Activated CD4-positive, alpha-beta T cell treated with anti-CD3 and anti-CD28 coated beads, Interleukin-2, amount 50 U/mL, for 16 hours (primary cell): ENCODE measurements around the gene RNF212.

ENCODE experiments used
- DNase-seq: peaks from one replicate; pipeline ENCODE4 v3.0.0-alpha.2; 2020

The RNF212 gene

DNA sequence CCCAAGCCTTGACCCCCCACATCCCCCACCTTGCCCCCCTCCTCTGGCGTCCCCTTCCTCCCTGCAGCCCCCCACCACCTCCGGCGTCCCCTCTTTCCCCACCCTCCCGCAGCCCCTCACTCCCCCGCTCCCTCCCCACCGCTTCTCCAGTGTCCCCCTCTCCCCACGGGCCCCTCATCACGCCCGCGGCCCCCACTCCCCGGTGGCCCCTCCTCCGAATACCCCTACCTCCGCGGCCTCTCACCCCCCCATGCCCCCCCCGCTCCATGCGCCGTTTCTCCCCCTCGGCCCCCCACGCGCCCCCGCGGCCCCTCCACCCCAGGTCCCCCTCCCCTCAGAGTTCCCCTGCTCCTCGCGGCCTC is 562 bp downstream of the RNF212 start:
- DNase-seq, result no peak

DNA sequence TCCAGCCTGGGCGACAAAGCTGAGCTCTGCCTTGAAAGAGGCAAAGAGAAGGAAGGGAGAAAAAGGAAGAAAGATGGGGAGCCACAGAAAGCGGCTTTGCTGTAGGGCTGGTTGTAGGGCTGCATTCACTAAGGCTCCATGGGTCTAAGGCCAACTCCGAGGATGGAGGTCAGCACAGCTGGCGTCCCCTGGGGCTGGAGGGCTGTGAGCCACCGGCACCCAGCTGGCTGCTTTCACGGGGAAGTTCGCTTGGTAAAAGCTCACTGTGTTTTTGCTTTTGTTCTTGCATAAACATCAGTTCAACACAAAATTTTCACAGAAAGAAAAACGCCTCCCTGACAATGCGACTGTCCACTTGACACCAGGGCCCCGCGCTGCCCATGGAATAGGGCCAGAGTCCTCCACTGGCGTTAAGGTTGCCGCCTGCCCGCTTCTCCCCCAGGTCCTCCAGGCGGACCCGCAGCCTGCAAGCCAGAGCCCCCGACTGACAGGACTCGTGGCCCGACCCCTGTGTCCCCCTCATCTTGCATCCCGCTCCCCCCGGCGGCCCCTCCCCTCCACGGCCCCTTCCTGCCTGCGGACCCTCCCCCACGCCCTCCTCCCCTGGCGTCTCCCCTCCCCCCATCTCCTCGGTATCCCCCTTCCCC is 1.1 kb downstream of the RNF212 start:
- no peak for DNase-seq

DNA sequence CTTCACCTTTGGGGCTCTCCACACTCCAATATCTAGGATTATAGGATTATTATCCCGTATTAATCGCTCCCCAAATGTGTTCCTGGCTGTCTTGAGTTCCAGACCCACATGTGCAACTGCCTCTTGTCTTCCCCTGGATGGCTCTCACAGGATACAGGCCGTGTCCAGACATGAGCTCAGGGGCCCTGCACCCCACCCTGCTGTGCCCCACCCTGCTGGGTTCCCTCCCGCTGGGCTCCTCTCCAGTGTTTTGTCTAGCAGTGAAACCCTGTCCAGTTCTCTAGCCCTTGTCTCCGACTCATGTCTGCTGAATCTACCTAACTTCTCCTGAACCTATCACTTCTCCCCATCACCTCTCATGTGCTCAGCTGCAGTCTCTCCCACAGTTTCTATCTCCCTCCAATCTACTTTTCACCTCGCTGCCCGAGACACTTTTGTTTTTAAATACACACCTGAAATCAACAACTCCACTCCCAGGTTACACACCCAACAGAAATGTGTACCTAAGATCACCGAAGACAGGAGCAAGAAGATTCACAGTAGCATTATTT is 2.0 kb downstream of the RNF212 start:
- no peak for DNase-seq

DNA sequence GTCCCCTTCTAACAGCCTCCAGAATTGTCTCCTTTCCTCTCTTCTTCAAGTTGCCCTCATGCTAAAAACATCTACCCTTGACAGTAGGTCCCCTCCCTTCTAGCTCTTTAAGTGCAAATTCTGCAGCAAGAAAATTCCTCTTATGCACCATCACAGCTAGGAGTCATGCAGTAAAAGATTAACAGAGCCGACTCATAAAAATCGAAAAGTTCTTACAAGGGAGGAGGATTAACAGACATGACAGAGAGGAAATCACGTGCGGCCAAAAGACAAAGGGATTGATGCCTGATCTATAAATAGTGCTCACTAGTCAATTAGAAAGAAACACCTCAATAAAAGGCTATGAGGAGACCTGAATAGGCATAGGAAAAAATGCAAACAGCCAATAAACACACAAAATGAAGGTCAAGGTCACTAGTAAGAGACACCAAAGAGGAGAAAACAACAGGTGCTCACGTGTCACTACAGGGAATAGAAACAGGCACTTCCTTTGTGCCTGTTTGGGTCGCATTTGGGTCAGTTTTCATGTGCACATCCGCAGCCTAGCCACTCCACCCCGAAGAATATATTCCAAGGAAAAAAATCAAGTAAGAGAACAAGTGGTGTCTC is 3.4 kb downstream of the RNF212 start:
- no peak for DNase-seq

DNA sequence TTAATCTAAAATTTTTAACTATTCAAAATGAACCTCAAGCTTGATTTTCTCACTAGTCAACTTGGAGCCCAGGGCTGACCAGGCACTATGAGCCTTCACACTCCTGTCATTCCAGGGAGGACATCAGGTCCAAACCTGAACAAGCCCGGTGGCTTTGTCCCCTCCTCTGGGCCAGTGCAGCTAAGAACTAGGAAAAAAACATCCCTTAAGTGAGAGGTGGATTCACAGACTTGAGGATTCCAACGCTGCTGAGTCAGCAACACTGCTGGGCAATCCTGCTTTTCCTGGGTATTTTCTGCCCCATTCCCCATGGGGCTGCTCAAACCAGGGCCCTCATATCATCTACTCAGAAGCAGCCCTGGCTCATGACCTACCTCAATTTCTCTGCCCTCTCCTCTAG is 4.0 kb downstream of the RNF212 start:
- DNase-seq, result no peak

DNA sequence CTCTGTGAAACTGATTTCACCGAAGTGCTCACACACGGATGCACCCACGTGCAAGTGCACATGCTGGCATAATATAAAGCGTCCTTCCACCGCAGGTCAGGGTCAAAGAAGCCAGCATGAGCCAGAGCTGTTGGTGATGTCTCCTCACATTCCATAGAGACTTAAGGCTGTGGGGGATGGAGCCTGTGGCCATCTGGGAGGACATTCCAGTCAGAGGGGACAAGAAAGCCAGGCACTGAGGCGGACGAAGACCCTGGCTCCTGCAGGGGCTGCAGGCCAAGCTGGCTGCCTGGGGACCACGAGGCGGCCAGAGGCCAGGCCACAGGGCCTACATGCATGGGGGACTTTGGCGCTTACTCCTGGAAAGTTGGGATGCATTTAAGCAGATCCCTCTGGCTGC is 7.7 kb downstream of the RNF212 start:
- DNase-seq, result no peak

DNA sequence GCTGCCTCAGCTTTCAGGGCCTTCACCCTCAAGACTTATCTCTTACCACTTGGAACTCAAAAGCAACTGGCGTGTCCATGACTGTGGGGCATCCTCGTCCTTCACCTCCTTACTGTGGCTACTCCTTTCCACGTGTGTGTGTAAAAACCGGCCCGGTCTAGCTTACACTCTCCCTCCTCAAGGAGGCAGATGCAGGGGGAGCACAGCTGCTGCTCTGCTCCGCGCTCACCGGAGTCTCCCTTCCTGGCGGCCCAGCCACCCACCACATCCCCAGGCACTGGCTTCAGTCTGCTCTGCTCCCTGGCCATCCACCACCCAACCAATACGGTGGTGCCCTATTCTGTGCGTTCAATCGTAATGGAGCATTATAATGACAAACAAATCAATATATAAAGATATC is 8.3 kb downstream of the RNF212 start:
- no peak for DNase-seq

DNA sequence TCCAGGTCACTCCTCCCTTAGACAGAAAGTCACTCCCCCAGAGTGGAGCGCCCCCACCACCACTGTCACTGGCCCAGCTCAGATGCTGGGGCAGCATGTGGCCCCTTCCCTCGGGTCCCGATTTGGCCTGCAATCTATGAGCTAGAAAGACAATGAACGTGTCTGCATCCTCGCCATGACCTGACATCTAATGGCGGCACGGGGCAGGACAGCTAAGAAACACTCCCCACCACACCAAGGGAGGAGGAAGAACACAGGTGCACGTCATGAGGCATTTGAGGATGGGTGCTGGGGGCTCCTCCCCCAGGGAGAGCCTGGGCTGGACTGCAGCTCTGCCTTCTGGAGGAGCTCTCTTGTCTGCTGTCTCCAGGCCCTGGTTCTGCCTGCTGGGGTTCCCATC is 8.7 kb downstream of the RNF212 start:
- DNase-seq, result no peak

DNA sequence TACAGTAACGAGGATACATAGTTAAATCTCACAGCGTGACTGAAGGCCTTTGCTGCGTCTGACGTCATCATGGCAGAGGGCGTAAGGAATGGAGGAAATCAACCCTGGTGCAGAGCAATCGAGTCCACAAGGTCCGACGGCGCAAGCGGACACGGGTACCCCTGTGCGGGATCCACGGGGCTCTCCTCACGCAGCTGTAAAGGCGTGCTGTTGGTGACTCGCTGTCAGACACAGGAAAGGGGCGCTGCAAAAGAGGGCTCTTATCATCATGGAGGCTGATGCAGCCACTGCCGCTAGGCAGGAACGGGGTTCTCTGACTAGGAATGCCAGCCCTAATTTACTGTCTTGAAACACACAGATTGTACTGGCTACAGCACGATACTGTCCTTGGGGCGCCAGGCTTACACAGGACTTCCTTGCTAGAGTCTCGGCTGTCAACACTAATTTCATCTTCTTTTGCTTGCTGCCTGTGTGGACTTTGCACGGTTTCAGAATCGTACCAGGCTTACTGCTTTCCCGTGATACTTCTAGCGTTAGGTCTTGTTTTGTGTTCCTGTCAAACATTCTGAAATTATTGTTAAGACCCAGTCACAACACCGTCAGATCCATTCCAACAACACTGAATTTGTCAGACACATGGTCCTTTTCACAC is 13.6 kb downstream of the RNF212 start:
- DNase-seq, result no peak

DNA sequence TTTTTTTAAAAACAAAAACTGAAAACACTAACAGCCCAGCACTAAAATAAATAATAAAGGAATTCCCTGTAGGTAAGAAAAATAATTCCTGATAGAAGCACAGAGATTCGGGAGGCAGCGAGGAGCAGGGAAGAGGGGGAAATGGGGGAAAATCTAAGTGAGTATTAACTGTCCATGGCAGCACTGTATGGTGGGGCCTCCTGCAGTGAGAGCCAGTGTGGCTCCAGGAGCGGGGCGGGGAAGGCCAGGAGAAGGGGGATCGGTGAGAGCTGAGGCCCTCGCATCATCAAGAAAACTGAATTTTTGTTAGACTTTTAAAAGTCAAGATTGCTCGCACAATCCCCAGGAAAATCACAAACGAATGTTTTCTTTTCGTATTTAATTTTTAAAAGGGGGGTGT is 14.1 kb downstream of the RNF212 start:
- no peak for DNase-seq

DNA sequence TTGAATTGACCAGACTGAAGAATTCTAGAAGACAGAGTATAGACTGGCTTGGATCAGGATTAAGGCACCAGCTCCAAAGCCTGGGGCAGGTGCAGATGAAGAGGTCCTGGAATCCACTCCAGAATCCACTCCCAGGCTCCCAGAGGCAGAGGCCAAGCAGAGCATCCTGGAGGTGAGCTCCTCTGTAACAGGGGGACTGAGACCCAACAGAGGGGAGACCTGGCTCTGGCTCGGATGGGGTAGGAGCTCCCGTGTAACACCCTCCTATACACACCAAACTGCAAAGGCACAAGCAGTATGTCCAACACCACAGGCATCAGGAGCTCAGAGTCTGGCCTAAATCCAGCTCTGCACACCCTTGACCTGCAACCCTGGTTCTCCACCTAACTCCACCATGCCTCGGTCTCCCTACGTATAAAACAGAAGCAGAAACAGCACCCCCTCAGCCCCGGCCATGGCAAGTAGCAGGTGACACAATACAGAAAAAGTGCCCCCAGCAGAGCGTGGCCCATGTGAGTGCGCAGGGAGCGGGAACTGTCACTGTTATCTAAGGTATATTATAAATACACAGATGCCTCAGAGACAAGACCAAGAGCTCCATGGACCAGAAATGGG is 14.9 kb downstream of the RNF212 start:
- no peak for DNase-seq

DNA sequence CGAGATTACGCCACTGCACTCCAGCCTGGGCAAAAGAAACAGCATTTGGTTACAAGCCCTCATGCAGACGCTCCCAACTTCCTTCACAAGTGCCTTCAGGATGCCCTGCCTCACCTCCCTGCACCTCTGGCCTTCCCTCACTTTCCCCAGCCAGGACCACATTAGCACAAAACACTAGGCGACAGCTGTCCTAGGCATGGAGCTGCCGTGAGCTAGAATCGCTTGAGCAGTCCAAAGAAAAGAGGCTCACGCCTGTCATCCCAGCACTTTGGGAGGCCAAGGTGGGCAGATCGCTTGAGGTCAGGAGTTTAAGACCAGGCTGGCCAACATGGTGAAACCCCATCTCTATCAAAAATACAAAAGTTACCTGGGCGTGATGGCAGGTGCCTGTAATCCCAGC is 15.8 kb downstream of the RNF212 start:
- DNase-seq, result no peak

DNA sequence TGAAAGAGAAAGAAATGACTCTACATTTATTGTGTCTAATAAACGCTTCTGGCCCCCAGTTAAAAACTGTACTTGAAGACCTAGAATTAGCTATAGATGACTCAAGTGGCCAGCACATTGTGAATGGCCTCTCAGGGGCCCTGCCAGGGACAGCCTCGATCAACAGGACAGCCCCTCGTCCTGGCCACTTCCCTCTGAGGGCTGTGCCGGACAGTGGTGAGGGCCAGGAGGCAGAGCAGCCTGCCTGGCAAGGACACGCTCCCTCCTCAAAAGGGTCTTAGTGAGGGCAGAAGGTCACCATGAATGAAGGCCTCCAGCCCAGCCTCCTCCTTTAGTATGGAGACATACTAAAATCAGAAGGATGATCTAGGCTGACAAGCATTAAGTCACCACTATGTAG is 16.5 kb downstream of the RNF212 start:
- DNase-seq, result no peak

DNA sequence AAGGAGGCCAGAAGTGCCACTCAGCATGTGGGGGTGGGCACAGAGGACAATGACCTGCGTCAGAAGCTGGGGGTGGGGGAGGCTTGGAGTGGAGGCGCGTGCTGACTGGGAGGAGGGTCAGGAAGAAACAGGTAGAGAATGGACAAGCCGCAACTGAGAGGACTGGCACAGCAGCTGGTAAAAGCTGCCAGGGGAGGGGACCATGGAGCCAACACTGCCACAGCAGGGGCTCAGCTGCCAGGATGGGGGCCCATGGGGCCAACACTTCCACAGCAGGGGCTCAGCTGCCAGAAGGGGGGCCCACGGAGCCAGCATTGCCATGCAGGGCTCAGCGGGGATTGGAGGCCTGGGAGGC is 19.1 kb downstream of the RNF212 start:
- DNase-seq, result no peak

DNA sequence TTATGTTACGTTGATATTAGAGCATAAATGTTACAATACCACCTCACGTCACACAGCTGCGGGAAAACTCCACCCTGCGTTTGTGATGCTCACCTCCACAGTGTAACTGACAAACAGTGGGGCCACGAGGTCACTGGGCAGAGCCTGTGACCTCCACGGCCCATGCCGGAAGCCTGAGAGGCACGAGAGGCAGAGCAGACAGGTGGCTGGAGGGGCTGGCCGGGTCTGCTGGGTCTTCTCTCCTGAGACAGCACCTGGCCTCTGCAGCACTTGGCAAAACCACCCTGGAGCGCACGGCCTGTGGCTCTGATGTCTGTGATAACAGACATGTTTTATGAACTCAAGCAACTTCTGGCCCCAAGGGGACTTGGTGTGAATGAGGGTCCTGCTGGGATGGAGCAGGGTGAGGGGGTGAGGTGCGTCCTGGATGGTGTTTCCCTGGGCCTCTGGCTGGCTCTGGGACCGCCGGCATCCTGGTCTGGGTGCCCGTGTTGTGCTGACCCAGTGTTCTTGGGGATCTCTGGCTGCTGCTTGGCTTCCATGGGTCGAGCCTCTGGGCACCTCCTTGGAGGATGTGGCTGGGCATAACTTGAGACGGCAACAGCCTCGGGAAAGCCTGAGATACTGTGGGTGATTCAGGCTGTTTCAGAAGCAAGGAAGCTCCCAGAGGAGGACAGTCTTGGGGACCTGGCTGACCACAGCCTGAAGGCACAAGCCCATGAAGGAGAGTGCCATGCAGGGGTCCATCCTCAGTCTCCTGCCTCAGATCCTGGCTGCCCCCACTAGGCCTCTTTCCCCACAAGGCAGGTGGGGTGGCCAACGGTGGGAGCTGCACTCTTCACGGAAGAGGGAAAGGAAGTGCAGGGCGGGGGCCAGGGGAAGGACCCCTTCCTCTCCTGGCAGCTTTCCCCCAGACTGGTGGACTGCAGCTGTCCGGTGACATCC is 19.7 kb downstream of the RNF212 start:
- no peak for DNase-seq

DNA sequence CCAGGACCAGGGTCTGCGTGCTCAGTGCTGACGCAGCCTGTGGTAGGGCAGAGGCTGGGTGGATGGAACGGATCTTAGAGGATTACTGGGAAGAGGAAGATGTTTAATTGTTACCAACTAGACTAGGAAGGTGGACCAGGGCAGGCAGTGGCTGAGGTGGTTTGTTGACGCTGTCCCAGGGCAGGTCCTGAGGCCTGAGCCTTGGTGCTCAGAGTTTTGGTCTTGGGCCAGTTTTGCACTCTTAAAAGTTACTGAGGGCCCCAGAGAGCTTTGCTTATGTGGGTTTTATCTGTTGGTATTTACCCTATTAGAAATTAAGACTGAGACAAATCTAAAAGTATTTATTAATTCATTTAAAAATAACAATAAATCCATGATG is 20.4 kb downstream of the RNF212 start:
- DNase-seq, result no peak

DNA sequence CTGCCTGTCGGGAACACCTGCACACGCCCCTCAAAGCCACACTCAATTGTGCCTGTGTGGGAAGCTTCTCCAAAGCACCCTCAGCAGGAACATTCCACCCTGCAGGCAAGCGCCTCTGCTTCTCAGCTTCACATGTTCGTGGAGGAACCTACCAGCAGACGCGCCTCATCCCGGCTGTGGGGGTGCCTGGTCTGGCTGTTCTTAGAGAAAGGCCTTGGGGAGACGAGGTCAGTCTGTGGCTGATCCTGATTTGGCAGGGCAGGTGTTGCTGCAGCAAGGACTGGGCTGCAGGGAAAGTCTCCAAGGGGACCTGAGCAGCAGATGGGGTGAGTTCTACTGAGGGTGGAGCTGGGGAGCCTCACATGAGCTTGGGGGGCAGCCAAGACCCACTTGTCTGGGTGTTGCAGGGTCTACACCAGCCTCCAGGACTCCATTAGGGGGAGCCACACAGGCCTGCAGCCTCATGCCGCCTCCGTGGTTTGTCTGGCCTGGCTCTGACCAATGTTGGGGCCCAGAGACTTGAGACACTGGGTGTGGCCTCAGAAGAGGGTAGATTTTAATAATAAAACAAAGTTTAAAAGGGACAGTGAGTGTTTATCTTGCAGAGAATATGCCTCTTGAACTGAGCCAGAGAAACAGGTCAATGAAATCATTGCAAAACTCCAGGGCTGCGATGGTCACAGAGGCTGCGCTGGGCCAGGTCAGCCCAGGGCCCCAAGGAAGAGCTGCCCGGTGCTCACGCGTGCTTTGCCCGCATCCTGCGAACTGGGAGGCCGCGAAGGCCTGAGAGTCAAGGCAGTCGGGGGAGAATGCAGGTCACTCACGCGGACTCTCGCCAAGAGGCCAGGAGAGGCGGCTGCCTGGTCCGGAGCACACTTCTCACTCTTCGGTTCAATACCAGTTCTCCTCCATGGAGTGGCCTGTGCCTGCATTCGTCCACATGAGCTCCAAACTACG is 21.1 kb downstream of the RNF212 start:
- no peak for DNase-seq

DNA sequence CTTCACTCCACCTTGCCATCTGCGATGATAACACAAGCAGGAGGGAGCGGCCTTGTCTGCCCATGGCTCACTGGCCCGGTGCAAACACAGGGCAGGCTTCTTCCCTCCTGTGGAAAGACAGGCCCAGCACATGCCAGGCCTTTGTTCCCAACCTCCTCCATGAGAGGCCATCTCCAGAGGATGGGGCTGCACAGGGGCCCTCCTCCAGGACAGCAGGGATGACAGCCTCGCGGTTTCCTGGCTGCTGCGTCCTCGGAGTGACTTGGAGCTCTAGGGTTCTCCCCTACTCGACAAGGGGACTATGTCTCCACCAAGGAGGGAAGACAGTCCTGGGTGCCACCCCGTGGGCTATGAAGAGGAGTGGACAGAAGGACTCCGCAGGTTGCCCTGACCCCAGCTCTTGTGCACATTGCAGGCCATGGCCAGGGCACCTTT is 21.8 kb downstream of the RNF212 start:
- no peak for DNase-seq

DNA sequence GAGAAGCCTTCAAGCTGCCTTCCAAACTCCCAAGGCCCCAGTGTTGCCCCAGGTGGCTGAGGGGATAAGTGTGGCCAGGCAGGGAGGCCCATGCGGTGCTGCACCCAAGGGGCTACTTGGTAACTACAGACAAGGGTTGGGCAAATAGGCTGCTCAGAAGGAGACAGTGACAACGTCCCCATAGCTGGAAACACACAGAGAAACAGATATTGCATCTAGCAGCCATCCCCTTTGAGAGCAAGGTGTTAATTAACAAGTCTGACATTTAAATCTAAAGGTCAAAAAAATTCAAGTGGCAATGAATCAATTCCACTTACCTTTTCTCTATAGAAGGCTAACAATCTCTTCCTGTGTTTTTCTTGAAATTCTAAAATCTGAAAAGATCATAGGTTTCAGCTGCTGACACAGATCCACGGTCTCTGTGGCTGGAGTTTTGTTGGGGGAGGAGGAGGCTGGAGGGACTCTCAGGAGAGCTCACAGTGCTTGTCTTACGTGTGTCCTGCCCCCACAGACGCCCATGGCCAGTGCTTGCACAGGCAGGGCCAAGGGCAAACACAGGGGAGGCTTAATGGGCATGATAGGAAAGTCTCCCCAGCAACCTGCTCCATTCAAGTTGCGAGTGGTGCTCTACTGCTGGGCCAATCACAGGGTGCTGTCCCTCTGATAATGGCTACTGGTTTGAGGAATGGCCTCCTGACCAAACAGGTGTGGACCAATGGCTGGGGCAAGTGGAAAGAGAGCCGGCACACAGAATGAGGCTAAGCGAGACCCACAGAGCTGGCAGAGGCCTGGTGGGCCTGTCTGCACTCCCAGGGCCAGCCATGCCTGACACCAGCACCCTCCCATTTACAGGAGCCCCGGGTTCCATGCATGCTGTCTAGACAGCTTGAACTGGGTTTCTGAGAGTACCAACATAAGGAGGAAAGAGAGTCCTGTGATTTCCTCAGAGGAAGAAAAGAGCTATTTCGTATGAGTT is 22.6 kb downstream of the RNF212 start:
- no peak for DNase-seq

DNA sequence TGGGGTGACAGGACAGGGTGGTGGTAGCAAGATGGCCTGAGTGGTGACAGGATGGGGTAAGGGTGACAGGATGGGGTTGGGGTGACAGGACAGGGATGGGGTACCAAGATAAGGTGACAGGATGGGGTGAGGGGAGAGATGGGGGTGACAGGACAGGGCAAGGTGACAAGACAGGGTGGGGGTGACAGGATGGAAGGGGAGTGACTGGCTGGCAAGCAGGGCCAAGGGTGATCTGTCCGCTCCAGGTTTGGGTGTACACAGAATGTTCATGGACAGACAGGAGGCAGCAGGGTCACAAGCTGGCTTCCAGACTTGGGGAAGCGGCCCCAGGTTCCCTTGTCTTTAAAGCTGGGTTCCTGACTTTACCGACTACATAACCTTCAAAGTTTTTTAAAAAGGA is 23.3 kb downstream of the RNF212 start:
- no peak for DNase-seq

DNA sequence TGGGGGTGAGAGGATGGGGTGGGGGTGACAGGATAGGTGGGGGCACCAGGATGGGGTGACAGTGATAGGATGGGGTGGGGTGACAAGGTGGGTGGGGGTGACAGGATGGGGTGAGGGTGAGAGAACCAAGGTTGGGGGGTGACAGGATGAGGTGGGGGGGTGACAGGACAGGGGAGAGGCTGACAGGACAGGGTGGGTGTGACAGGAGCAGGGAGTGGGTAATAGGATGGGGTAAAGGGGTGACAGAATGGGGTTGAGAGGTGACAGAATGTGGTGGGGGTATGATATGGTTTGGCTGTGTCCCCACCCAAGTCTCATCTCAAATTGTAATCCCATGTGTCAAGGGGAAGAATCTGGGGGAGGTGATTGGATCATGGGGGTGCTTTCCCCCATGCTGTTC is 26.0 kb downstream of the RNF212 start:
- no peak for DNase-seq
